Smooth muscle cell (in vitro differentiated cells): ENCODE data around the gene CERCAM. TPM values are rescaled to one million over a fixed set of nuclear protein-coding genes. Genes with fewer than 3 reads are reported as not detected.
"Not testable (repeated sequence)": the region's sequence is repeated elsewhere in the genome, so short reads cannot be mapped to it uniquely, and the experiment has no call there.

Source experiments
- DNase-seq: peaks from one replicate; lab custom pipeline; 2025; ENCODE audit not compliant: unreplicated experiment; lab: John Stamatoyannopoulos, UW
- H2AFZ ChIP-seq: fragments of 200-600 bp; sonication (generic); 2 replicates; pipeline ENCODE4 v1.6.0; 2016; ENCODE audit warnings: antibody characterized with exemption, low read depth, mild to moderate bottlenecking
- H3F3A ChIP-seq: fragments of 200-600 bp; sonication (generic); 2 replicates; pipeline ENCODE4 v1.6.0; 2017; ENCODE audit warnings: antibody characterized with exemption, low read depth
- H3K27ac ChIP-seq: fragments of 200-600 bp; sonication (generic); 2 replicates; pipeline ENCODE4 v1.5.1; 2016; ENCODE audit warnings: low read depth, mild to moderate bottlenecking
- H3K27me3 ChIP-seq: fragments of 200-600 bp; sonication (generic); 2 replicates; pipeline ENCODE4 v1.6.1; 2016; ENCODE audit warnings: low read depth, mild to moderate bottlenecking
- H3K36me3 ChIP-seq: fragments of 200-600 bp; sonication (generic); 2 replicates; pipeline ENCODE4 v1.5.1; 2016; ENCODE audit warnings: low read depth
- H3K4me1 ChIP-seq: fragments of 200-600 bp; sonication (generic); 2 replicates; pipeline ENCODE4 v1.5.1; 2016; ENCODE audit warnings: low read depth
- H3K4me2 ChIP-seq: fragments of 200-600 bp; sonication (generic); 2 replicates; pipeline ENCODE4 v1.6.0; 2016; ENCODE audit warnings: mild to moderate bottlenecking
- H3K4me3 ChIP-seq: fragments of 200-600 bp; sonication (generic); 2 replicates; pipeline ENCODE4 v1.5.1; 2016; ENCODE audit warnings: mild to moderate bottlenecking
- H3K79me2 ChIP-seq: fragments of 200-600 bp; sonication (generic); 2 replicates; pipeline ENCODE4 v1.6.0; 2016; ENCODE audit warnings: low read depth, mild to moderate bottlenecking
- H3K9ac ChIP-seq: fragments of 200-600 bp; sonication (generic); 2 replicates; pipeline ENCODE4 v1.6.0; 2016; ENCODE audit warnings: low read depth
- H3K9me3 ChIP-seq: fragments of 200-600 bp; sonication (generic); replicated peaks from 2 replicates; pipeline ENCODE4 v1.5.1; 2016; ENCODE audit warnings: low read depth
- H4K20me1 ChIP-seq: fragments of 200-600 bp; sonication (generic); 2 replicates; pipeline ENCODE4 v1.6.0; 2016; ENCODE audit warnings: low read depth
- CTCF ChIP-seq: fragments of 200-600 bp; sonication (generic); IDR thresholded peaks from 2 replicates; pipeline ENCODE4 v1.5.1; 2017; ENCODE audit warnings: borderline replicate concordance, mild to moderate bottlenecking, antibody characterized with exemption; ENCODE audit not compliant: insufficient read depth, poor library complexity, severe bottlenecking
- WGBS: methylation state at CpG from one replicate; pipeline ENCODE4 v1.1.7; 2016; ENCODE audit warnings: low lambda C conversion rate; 5-methylcytosine and 5-hydroxymethylcytosine counted together
- polyA plus RNA-seq: library from polyadenylated mRNA; unstranded; fragments of >200 nt; fragmentation: Nextera tagmentation; extraction: Ambion mirVana; gene quantifications from 2 replicates; pipeline ENCODE4 v1.2.1, GENCODE V29; 2016
- total RNA-seq: library from RNA; depleted of rRNA; stranded (reverse); fragments of >200 nt; gene quantifications from 2 replicates; pipeline ENCODE4 v1.2.3, GENCODE V29; 2014

CERCAM gene
- total and polyA plus RNA-seq, 2 experiments from 2014 or later: 129 to 357 TPM

DNA sequence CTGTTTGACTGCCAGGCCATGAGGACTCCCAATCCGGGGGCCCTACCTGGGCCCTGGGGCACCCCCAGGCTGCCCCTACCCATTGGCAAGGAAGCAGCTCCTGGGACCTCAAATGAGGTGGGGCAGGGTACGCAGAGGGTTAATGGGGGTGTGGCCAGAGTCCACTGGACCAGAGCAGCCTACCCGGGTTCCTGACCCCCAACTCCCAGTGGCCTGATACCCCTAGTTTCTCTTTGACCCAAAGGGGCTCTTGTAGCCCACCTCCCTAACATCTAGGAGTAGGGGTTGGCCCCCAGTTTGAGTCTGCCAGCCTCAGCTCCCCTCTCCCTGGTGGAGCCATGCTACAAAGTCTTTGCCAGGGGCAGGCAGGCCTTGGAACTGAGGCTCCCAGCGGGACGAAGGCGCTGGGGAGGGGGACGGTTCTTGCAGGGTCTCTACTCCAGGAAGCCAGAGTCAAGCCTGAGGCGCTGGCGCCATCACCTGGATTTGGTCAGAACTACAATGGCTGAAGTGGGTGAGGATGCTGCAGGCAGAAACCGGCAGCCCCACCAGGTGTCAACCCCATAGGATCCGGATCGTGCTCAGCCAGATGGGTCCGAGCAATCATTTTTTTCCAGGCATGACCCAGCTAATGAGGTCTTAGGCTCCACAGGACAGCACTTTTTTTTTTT, 8.4 kb upstream of the CERCAM start:
- no peaks in the 10 kb centered on the region for H3K36me3 ChIP-seq
- no peaks in the 10 kb centered on the region for H3K9me3 ChIP-seq
- no peaks in the 10 kb centered on the region for H3K79me2 ChIP-seq
- H3F3A ChIP-seq: no peaks in the 10 kb centered on the region
- DNase-seq: no peak
- H3K4me2 ChIP-seq: no peak overlapping the region
- TF ChIP-seq CTCF: peak; percentile 50
- H3K9ac ChIP-seq: no peak overlapping the region
- H3K27ac ChIP-seq: no peak overlapping the region
- H4K20me1 ChIP-seq: no peaks in the 10 kb centered on the region
- H2AFZ ChIP-seq: no peak overlapping the region
- peaks cover 19% of the 10 kb centered on the region for H3K27me3 ChIP-seq
- peaks cover 7% of the 10 kb centered on the region for H3K4me1 ChIP-seq
- 24% methylated on average over 12 of the region's 13 CpGs for WGBS
- no peak overlapping the region for H3K4me3 ChIP-seq

GRCh38 chr9:128413728-128414127, 6.9 kb upstream of the CERCAM start:
- not testable (repeated sequence) for H3K9me3 ChIP-seq, DNase-seq, H3K4me2 ChIP-seq, H3K36me3 ChIP-seq, H3K79me2 ChIP-seq, H4K20me1 ChIP-seq, H3K9ac ChIP-seq, H3K4me1 ChIP-seq, H2AFZ ChIP-seq, H3K4me3 ChIP-seq, H3F3A ChIP-seq, H3K27ac ChIP-seq
- peaks cover 12% of the 10 kb centered on the region for H3K27me3 ChIP-seq
- WGBS: 93% methylated on average over 13 of the region's 13 CpGs

- Histone ChIP-seq H3K79me2 (no peaks in the 10 kb centered on the region), H3F3A (no peaks in the 10 kb centered on the region), H3K27me3 (peaks cover 5% of the 10 kb centered on the region), H2AFZ (no peak overlapping the region), H3K27ac (no peak overlapping the region), H3K4me1 (no peaks in the 10 kb centered on the region), H3K9ac (no peak overlapping the region), H3K36me3 (no peaks in the 10 kb centered on the region), H3K9me3 (no peaks in the 10 kb centered on the region), H3K4me3 (no peak overlapping the region), H4K20me1 (no peaks in the 10 kb centered on the region), H3K4me2 (no peak overlapping the region)
- 66% methylated on average over 3 of the region's 3 CpGs for WGBS
- peak; percentile 13 for TF ChIP-seq CTCF
- DNase-seq: no peak
These were observed 6.2 kb upstream of the CERCAM start for GRCh38 chr9:128414461-128414860.

DNA sequence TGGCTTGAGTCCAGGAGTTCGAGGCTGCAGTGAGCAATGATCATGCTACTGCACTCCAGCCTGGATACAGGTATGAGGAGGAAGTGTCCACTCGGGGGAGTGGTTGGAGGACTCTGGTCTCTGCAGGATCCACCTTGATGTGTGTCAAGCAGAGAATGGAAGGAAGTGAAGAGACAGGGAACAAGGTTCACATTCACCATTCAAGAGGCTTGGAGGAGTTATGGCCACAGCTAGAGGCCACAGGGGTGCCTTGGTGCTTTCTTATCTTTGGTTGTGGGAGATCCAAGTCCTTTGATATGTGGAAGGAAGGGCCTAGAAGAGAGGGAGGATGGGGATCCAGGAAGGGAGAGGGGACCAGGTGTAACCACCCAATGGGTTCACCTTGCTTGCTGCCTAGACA, 5.4 kb upstream of the CERCAM start:
- H3K27ac ChIP-seq: no peak overlapping the region
- TF ChIP-seq CTCF: no peak
- no peaks in the 10 kb centered on the region for H3K9me3 ChIP-seq
- no peak overlapping the region for H3K4me2 ChIP-seq
- no peak overlapping the region for H3K9ac ChIP-seq
- no peaks in the 10 kb centered on the region for H3K36me3 ChIP-seq
- no peaks in the 10 kb centered on the region for H3K79me2 ChIP-seq
- no peaks in the 10 kb centered on the region for H3F3A ChIP-seq
- H4K20me1 ChIP-seq: no peaks in the 10 kb centered on the region
- no peaks in the 10 kb centered on the region for H3K4me1 ChIP-seq
- 97% methylated on average over 2 of the region's 2 CpGs for WGBS
- no peak overlapping the region for H3K4me3 ChIP-seq
- no peak for DNase-seq
- H3K27me3 ChIP-seq: no peaks in the 10 kb centered on the region
- H2AFZ ChIP-seq: no peak overlapping the region
